ENCODE data around the gene FAM149B1.

DNA sequence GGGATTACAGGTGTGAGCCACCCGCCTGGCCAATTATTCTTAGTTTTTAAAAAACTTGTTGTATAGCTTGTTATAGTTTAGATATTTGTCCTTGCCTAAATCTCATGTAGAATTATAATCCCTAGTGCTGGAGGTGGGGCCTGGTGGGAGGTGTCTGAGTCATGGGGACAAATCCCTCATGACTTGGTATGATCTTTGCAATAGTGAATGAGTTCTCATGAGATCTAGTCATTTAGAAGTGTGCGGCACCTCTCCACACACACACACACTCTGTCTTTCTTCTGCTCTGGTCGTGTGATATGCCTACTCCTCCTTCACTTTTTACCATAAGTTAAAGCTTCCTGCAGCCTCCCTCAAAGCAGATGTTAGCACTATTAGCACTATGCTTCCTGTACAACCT is 37.2 kb downstream of the FAM149B1 start:
- TF ChIP-seq POLR2A (IDR thresholded peaks at IDR 0.05; ENCODE audit: extremely low read depth, insufficient read length): no peak
- TF ChIP-seq, protein P1, sequence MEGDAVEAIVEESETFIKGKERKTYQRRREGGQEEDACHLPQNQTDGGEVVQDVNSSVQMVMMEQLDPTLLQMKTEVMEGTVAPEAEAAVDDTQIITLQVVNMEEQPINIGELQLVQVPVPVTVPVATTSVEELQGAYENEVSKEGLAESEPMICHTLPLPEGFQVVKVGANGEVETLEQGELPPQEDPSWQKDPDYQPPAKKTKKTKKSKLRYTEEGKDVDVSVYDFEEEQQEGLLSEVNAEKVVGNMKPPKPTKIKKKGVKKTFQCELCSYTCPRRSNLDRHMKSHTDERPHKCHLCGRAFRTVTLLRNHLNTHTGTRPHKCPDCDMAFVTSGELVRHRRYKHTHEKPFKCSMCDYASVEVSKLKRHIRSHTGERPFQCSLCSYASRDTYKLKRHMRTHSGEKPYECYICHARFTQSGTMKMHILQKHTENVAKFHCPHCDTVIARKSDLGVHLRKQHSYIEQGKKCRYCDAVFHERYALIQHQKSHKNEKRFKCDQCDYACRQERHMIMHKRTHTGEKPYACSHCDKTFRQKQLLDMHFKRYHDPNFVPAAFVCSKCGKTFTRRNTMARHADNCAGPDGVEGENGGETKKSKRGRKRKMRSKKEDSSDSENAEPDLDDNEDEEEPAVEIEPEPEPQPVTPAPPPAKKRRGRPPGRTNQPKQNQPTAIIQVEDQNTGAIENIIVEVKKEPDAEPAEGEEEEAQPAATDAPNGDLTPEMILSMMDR (IDR thresholded peaks at IDR 0.05; ENCODE audit: low read depth, low read length): no peak
- no peak for TF ChIP-seq MYC (IDR thresholded peaks at IDR 0.05; ENCODE audit: low read depth, low read length)
- TF ChIP-seq, protein P2, sequence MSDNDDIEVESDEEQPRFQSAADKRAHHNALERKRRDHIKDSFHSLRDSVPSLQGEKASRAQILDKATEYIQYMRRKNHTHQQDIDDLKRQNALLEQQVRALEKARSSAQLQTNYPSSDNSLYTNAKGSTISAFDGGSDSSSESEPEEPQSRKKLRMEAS (IDR thresholded peaks at IDR 0.05; ENCODE audit: low read depth, low read length): no peak

Data from NB4 (cell line).